Sciatic nerve (tissue), 2 donors: ENCODE results near the gene FARP1. TPM values are rescaled to one million over a fixed set of nuclear protein-coding genes. Genes with fewer than 3 reads are reported as not detected.
A peak's percentile ranks its signal among the peaks of the same experiment; 100 is the strongest.

Experiments
- ATAC-seq: fragments of 200-7000 bp; cut with Tn5 transposase; one replicate; pipeline ENCODE4 v1.9.1; 2020; ENCODE audit warnings: mild to moderate bottlenecking, moderate library complexity
- DNase-seq: peaks from one replicate; pipeline ENCODE4 v3.0.0-alpha.2; 2020; ENCODE audit warnings: low spot score
- intact Hi-C: fragments of 100-400 bp; cut with DNase I; formaldehyde crosslinking; loops from one replicate; pipeline ENCODE4 v1.14.2; 2022
- total RNA-seq: library from RNA; stranded (reverse); fragmentation: NEBNext Ultra II Directional; extraction: Animal tissue kit (Norgen Biotek cat#: 25700); gene quantifications from one replicate; pipeline ENCODE4 v1.2.1, GENCODE V29; 2021
- donor health status: DM: no; HTN: no; CAD: no.
- donor health status: DM: no; HTN: no; CAD: no.

The FARP1 gene
- total RNA-seq, 1 donor from 2014 or later, result 35.4 TPM

DNA sequence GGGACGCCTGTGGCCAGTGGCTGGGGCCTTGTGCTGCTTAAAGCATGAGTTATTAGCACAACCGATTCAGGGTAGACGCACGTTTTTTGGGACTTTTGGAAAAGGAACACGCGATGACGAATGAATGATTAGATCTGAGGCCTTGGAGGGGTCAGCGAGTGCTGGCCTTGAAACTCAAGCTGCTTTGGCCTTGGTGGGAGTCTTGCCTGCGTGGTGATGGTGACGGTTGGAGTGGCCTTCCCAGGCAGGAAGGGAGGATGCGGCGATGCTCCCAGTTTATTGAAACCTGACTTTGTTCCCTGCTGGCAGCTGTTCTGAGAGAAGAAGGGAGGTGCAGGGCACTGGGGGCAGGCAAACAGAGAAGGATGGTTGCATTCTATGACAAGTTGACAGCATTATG, 97.2 kb downstream of the FARP1 start:
- no peak for DNase-seq
- intact Hi-C loops, result no loop called here
- no peak for ATAC-seq

DNA sequence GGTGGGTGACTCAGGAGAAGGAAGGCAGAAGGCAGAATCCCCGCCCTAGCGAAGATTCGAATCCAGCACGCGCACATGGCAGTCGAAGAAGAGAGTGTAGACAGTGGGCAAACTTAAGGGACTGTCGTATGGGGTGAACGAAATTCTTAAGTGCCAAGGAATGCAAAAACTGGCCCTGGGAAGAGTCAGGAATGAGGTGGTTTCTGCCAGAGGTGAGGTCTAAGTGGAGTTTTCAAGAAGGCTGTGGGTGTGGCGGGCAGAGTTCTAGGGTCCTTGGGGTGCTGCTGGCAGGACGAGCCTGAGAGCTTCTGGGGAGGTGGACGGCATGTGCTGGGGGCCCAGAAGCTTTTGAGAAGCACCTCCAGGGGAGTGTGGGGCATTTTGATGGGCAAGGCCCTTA, 98.1 kb downstream of the FARP1 start:
- ATAC-seq, result no peak

GRCh38 chr13:98241976-98242375, 99.1 kb downstream of the FARP1 start:
- ATAC-seq (no peak), DNase-seq (no peak)
- intact Hi-C loops, result no loop called here

More for the DNA sequence above, 98.1 kb downstream of the FARP1 start:
- no peak for DNase-seq
- intact Hi-C loops, result no loop called here

DNA sequence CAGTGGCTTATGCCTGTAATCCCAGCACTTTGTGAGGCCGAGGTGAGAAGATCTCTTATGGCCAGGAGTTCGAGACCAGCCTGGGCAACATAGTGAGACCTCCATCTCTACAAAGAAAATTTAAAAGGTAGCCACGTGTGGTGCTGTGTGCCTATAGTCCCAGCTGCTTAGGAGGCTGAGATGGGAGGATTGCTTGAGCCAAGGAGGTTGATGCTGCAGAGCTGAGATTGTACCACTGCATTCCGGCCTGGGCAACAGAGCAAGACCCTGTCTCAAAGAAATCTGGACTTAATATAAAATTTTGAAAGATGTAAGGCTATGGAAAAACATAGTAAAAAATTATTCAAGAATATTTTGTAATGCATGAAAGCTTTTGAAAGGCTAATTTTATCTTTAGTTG, 99.5 kb downstream of the FARP1 start:
- intact Hi-C loops, result no loop called here
- no peak for DNase-seq
- no peak for ATAC-seq

DNA sequence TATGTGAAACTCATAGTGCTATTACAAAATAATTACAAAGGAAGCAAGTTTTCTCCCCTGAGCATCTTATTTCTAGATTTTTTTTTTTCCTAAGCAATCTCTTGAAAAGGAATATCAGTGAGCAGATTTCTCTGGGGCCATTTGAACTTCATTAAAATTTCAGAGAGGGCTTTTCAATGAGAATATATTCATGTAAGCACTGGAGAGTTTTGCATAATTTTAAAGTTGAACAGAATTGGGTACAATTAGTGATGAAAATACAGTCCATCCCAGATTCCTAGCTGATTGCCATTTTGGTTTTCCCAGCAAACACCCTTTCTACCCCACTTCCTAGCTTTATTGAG, 101.0 kb downstream of the FARP1 start:
- no peak for DNase-seq
- no peak for ATAC-seq
- intact Hi-C loops, result no loop called here

DNA sequence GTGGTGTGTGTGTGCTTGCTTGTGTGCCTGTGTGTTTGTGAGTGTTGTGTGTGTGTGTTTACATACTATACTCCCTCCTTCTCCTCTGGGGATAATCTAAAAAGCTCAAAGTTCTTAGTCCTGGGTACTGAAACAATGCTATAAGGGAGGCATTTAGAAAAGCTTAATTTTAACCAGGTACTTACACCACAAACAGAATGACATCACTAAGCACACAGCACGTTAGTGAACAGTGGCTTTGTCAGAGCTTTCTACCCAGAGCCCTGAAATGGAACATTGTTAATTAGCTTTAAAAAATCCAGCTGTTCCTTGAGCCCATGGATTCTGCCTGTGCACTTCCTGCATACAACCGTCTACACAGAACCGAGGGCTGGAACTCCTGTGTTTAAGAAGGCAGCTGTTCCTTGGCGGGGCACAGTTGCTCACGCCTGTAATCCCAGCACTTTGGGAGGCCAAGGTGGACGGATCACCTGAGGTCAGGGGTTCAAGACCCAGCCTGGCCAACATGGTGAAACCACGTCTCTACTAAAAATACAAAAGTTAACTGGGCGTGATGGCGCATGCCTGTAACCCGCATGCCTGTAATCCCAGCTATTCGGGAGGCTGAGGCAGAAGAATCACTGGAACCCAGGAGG, 103.8 kb downstream of the FARP1 start:
- DNase-seq (no peak), ATAC-seq (no peak)
- intact Hi-C loops, result no loop called here

DNA sequence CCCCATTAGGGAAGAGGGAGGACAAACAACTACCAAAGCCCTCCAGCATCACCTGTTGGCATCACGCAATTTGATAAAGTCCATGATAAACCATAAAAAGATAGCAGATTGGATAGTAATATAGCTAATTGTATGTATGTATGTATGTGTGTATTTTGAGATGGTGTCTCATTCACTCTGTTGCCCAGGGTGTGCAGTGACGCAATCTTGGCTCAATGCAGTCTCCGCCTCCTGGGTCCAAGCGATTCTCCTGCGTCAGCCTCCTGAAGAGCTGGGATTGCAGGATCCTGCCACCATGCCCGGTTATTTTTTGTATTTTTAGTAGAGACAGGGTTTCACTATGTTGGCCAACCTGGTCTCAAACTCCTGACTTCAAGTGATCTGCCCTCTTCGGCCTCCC, 108.8 kb downstream of the FARP1 start:
- ATAC-seq, result no peak
- intact Hi-C loops, result no loop called here

DNA sequence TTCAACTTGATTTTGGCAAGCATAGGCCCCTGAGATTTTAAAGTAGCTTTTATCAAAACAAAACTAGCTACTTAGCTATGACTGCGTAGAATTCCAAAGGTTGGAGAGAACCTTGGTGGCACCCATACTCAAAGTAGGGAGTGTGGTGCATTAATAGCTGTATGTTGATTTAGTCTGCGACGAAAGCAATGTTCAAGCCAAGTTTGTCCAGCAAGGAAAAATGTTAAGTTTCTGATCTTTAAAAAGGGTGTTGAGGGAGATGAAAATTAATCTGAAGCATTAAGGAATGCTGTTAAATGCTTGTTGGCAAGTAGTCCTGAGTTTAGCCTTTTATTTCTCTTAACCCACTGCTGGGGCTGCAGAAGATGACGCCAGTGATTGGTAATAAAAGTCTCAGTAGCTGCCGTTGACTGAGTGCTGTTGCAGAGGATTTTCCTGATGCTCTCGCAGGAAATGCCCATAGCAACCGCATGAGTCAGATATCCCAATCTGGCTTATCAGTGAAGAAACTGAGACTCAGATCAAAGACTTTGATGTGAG, 110.1 kb downstream of the FARP1 start:
- intact Hi-C loops, result no loop called here
- DNase-seq (no peak), ATAC-seq (peak; percentile 71)

More for the DNA sequence above, 108.8 kb downstream of the FARP1 start:
- DNase-seq, result no peak

DNA sequence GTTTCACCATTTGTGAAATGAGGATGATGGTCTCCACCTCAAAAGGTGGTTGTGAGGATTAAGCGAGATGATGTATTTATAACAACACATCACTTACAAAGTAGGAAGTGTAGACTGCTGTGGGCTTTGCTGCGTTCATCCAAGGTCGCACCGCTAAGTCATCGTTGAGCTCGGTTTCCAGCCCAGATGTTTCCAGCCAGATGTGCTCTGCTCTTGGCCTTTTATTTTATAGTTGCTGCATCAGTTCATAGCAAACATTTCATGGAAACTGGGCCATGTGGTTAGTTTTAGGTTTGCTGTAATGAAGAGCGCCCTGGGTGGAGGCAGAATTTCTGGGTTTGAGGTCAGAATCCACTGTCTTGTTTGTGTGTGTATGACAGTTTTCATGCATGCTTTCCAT, 110.6 kb downstream of the FARP1 start:
- intact Hi-C loops, result no loop called here
- peak; percentile 12 for ATAC-seq
- no peak for DNase-seq

GRCh38 chr13:98254513-98254912, 111.6 kb downstream of the FARP1 start:
- DNase-seq, result no peak
- ATAC-seq, result no peak
- intact Hi-C loops, result no loop called here

- ATAC-seq (no peak), DNase-seq (no peak)
- intact Hi-C loops, result no loop called here
These were observed 115.3 kb downstream of the FARP1 start for GRCh38 chr13:98258226-98258625.

DNA sequence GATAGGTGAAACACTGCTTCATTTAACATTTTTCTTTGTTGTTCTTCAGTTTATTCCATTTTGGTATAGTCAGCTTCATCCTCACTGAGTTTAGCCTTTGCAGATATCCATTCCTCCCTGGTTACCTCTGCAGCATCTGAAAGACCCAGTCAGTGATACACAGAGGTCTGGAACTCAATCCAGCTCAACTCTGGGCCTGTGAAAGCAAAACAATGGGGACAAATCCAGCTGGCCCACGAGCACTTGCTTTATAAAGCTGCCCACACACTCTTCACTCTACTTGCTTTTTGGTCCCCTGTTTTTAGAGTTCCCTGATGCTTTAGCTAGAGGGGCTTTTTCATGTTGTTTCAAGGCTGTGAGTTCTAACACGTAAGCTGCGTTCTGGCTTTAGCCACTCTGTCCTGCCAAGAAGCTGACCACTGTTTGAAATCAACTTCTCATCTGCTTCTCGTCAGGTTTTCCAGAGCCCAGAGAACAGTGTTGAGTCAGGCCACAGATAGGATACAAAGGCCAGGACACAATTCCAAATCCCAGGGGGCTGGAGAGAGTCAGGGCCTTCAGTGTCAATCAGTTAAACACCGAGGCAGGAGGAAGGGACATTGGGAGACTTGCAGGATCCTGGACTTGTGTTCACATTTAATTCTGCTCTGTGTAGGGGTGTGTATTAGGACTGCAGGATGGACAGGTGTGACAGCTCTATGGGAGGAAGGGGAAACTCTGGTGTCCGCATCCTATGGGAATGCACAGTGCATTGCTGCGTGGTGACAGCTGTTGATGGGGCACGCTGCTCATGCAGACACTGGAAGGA, 117.7 kb downstream of the FARP1 start:
- ATAC-seq, result peak; percentile 68
- intact Hi-C loops, result no loop called here

GRCh38 chr13:98261165-98261702, 118.3 kb downstream of the FARP1 start:
- no peak for ATAC-seq
- intact Hi-C loops, result no loop called here

More for the DNA sequence above, 117.7 kb downstream of the FARP1 start:
- no peak for DNase-seq

DNA sequence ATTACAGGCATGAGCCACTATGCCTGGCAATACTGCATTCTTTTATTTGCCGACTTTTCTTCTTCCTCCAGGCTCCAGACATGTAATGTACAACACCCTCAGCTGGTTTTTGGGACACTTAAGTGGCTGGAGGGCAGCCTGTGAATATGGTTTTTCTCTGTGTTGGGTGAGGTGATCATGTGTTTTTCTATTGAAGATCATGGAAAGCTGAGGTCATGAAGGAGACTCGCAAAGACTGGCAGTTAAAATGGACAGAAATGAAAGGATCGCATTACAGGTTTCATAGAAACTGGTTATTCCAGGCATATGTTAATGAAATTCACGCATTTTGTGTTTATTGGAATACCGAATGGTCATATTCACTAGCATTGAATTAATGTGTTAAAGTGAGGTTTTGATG, 119.4 kb downstream of the FARP1 start:
- no peak for ATAC-seq
- intact Hi-C loops, result no loop called here
- DNase-seq, result no peak

More at GRCh38 chr13:98261165-98261702, 118.3 kb downstream of the FARP1 start:
- no peak for DNase-seq

- DNase-seq, result no peak
- no peak for ATAC-seq
- intact Hi-C loops, result no loop called here
These were observed 120.9 kb downstream of the FARP1 start for GRCh38 chr13:98263841-98264240.

DNA sequence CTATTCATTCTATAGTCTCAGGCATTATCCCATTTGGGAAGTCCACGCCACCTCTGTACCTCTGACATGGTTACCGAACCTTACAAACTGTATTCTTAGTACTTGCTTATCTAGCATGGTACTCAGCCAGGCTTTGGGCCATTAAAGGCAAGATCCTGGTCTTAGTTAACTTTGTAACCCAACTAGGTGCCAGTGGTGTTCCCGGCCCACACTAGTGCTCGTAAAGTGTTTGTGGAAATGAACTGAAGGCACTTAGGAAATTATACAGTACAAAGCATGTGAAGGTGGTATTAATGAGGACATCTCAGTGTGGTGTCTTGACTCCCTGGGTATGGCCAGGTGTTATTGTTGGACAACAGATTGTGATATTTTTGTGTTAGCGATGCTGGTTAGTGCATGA, 122.0 kb downstream of the FARP1 start:
- intact Hi-C loops, result no loop called here

GRCh38 chr13:98265692-98266551, 123.0 kb downstream of the FARP1 start:
- ATAC-seq (peak; percentile 92), DNase-seq (no peak)
- intact Hi-C loops, result no loop called here

More for the DNA sequence above, 122.0 kb downstream of the FARP1 start:
- DNase-seq, result no peak
- ATAC-seq, result no peak

GRCh38 chr13:98267080-98267912, 124.4 kb downstream of the FARP1 start:
- peak; percentile 81 for ATAC-seq
- no peak for DNase-seq
- intact Hi-C loops, result no loop called here
